Prostate gland (tissue), 2 donors: ENCODE measurements around the gene ACVR1.

Experiments used
- POLR2A ChIP-seq: fragments of 450-650 bp; IDR thresholded peaks from one replicate; pipeline ENCODE4 v1.6.1; 2016; ENCODE audit warnings: antibody characterized with exemption, mild to moderate bottlenecking
- POLR2AphosphoS5 ChIP-seq: sonication (generic); formaldehyde crosslinking; IDR thresholded peaks from one replicate; pipeline ENCODE4 v1.6.1; 2017; ENCODE audit warnings: antibody characterized with exemption
- TF ChIP-seq, protein P1 (sequence below), 4 experiments: fragments of 200-600 bp in 2 of 4; fragments of 450-650 bp in 2 of 4; sonication (generic) in 2 of 4; IDR thresholded peaks; 1 replicate in 3 of 4; 2 replicates in 1 of 4; pipeline ENCODE4 v1.5.1; 2016 to 2019; ENCODE audit warnings: antibody characterized with exemption in 4 of 4, mild to moderate bottlenecking in 2 of 4, moderate library complexity in 2 of 4

DNA sequence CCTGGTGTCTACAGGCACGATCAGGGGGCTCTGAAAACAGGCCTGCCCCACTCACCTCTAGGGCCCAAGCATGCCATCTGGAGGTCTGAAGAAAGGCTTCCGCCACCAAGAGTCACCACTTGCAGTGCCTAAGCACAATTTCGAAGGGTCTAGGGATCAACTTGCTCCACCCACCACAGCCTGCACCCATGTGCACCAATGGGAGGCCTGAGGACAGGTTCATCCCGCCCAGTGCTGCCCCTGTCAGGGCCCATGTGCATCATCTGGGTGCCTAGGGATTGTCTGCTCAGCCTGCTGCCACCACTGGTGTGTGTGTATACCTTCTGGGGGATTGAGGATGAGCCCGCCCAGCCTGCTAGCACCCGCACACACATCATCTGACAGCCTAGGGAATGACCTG lies 126.4 kb downstream of the ACVR1 start:
- no peak for TF ChIP-seq POLR2AphosphoS5
- TF ChIP-seq, protein P1, sequence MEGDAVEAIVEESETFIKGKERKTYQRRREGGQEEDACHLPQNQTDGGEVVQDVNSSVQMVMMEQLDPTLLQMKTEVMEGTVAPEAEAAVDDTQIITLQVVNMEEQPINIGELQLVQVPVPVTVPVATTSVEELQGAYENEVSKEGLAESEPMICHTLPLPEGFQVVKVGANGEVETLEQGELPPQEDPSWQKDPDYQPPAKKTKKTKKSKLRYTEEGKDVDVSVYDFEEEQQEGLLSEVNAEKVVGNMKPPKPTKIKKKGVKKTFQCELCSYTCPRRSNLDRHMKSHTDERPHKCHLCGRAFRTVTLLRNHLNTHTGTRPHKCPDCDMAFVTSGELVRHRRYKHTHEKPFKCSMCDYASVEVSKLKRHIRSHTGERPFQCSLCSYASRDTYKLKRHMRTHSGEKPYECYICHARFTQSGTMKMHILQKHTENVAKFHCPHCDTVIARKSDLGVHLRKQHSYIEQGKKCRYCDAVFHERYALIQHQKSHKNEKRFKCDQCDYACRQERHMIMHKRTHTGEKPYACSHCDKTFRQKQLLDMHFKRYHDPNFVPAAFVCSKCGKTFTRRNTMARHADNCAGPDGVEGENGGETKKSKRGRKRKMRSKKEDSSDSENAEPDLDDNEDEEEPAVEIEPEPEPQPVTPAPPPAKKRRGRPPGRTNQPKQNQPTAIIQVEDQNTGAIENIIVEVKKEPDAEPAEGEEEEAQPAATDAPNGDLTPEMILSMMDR (IDR thresholded peaks at IDR 0.05), result no peak
- no peak for TF ChIP-seq POLR2A
